Right lobe of liver (tissue), 6 donors: ENCODE results near the gene OPCML. TPM values are rescaled to one million over a fixed set of nuclear protein-coding genes. Genes with fewer than 3 reads are reported as not detected.

Experiments
- ATAC-seq, 4 donors: fragments of 200-7000 bp; cut with Tn5 transposase; one replicate each; pipeline ENCODE4 v1.9.1; 2020; ENCODE audit warnings: mild to moderate bottlenecking in 4 of 4, moderate library complexity in 4 of 4
- DNase-seq, 3 donors: peaks; one replicate each; pipeline ENCODE4 v3.0.0-alpha.2; 2020
- H3K27ac ChIP-seq, 3 donors: fragments of 200-600 bp; one replicate each; pipeline ENCODE4 v1.8.0; 2022
- H3K27me3 ChIP-seq, 2 donors: fragments of 200-600 bp; one replicate each; pipeline ENCODE4 v1.8.0; 2022
- H3K36me3 ChIP-seq, 4 donors: fragments of 200-600 bp; sonication (generic) in 1 of 4; one replicate each; pipeline versions ENCODE4 v1.5.1 to v1.8.0; 2017 to 2022; ENCODE audit warnings: control low read depth in 1 of 4
- H3K4me1 ChIP-seq, 4 donors: fragments of 200-600 bp; sonication (generic) in 1 of 4; one replicate each; pipeline versions ENCODE4 v1.5.1 to v1.8.0; 2017 to 2022; ENCODE audit warnings: control low read depth in 1 of 4
- H3K4me3 ChIP-seq, 3 donors: fragments of 200-600 bp; one replicate each; pipeline ENCODE4 v1.8.0; 2022
- H3K9me3 ChIP-seq, 4 donors: fragments of 200-600 bp; sonication (generic) in 1 of 4; one replicate each; pipeline versions ENCODE4 v1.5.1 to v1.8.0; 2017 to 2022; ENCODE audit warnings: control low read depth in 1 of 4
- CTCF ChIP-seq, 4 donors: fragments of 200-600 bp in 3 of 4; fragments of 450-650 bp in 1 of 4; IDR thresholded peaks; one replicate each; pipeline versions ENCODE4 v1.5.1 to v1.8.0; 2016 to 2022; ENCODE audit warnings: antibody characterized with exemption in 4 of 4, mild to moderate bottlenecking in 2 of 4
- POLR2A ChIP-seq: fragments of 450-650 bp; IDR thresholded peaks from one replicate; pipeline ENCODE4 v1.6.1; 2017; ENCODE audit warnings: antibody characterized with exemption, mild to moderate bottlenecking
- WGBS: methylation state at CpG from one replicate; pipeline ENCODE4 v1.1.6; 2018; ENCODE audit warnings: low coverage, low lambda C conversion rate; ENCODE audit not compliant: insufficient coverage; ENCODE audit errors: missing lambda C conversion rate; 5-methylcytosine and 5-hydroxymethylcytosine counted together
- intact Hi-C, 2 donors: fragments of 100-400 bp; cut with DNase I; formaldehyde crosslinking; loops; one replicate each; pipeline versions ENCODE4 v1.11.2 to v1.14.1; 2022
- total RNA-seq, 6 experiments: library from RNA; depleted of rRNA in 2 of 6; stranded (reverse); fragments of >200 nt in 2 of 6; fragmentation: NEBNext Ultra II Directional in 3 of 6; extraction: Animal tissue kit (Norgen Biotek cat#: 25700) in 3 of 6; gene quantifications; one replicate each; pipeline versions ENCODE4 v1.1.0 to v1.2.4, GENCODE V29; 2016 to 2023
- donor health status: DM: no; HTN: yes; CAD: no.
- donor health status: DM: no; HTN: no; CAD: no.
- donor health status: DM: no; HTN: no; CAD: no.
- donor health status: DM: no; HTN: yes; CAD: no.
- donor health status: DM: no; HTN: yes; CAD: no.

Gene OPCML
- total RNA-seq, 6 experiments from 2014 or later = 0.11 TPM; not detected in 5

- intact Hi-C loops = no loop called here
- no peak for ATAC-seq
Observed at GRCh38 chr11:132721526-132721925, 810.8 kb downstream of the OPCML start.

GRCh38 chr11:132719684-132720083 lies 812.6 kb downstream of the OPCML start:
- no peak overlapping the region for H3K27ac ChIP-seq
- DNase-seq = no peak
- intact Hi-C loops = no loop called here
- TF ChIP-seq CTCF (IDR thresholded peaks at IDR 0.05) = no peak
- no peak for TF ChIP-seq POLR2A
- no peaks in the 10 kb centered on the region for H3K9me3 ChIP-seq
- no peaks in the 10 kb centered on the region for H3K27me3 ChIP-seq
- WGBS = 62% methylated on average over 4 of the region's 4 CpGs
- no peak overlapping the region for H3K4me3 ChIP-seq
- H3K36me3 ChIP-seq = no peaks in the 10 kb centered on the region
- peaks cover 0 to 10% (median 0%) of the 10 kb centered on the region in 4 donors for H3K4me1 ChIP-seq
- ATAC-seq = no peak

More at GRCh38 chr11:132721526-132721925, 810.8 kb downstream of the OPCML start:
- no peaks in the 10 kb centered on the region for H3K9me3 ChIP-seq
- TF ChIP-seq POLR2A = no peak
- no peak for TF ChIP-seq CTCF (IDR thresholded peaks at IDR 0.05)
- H3K4me3 ChIP-seq = no peak overlapping the region
- WGBS = 64% methylated on average over 5 of the region's 5 CpGs
- H3K27ac ChIP-seq = no peak overlapping the region
- peaks cover 0 to 10% (median 0%) of the 10 kb centered on the region in 4 donors for H3K4me1 ChIP-seq
- no peaks in the 10 kb centered on the region for H3K36me3 ChIP-seq
- no peak for DNase-seq
- no peaks in the 10 kb centered on the region for H3K27me3 ChIP-seq

- no peak for TF ChIP-seq POLR2A
- TF ChIP-seq CTCF (IDR thresholded peaks at IDR 0.05) = no peak
- peak; percentile 10 to 31 (median 27) for ATAC-seq
- intact Hi-C loops = no loop called here
- peak in 1 of 3 donors; percentile 26 for DNase-seq
- Histone ChIP-seq H3K9me3 (no peaks in the 10 kb centered on the region), H3K27me3 (no peaks in the 10 kb centered on the region), H3K27ac (no peak overlapping the region), H3K4me3 (no peak overlapping the region), H3K36me3 (no peaks in the 10 kb centered on the region), H3K4me1 (peaks cover 0 to 10% (median 0%) of the 10 kb centered on the region in 4 donors)
- WGBS = 64% methylated on average over 16 of the region's 27 CpGs
Observed at GRCh38 chr11:132718711-132719671, 813.3 kb downstream of the OPCML start.

GRCh38 chr11:132717824-132718223 lies 814.5 kb downstream of the OPCML start:
- no peak for DNase-seq
- intact Hi-C loops = no loop called here
- ATAC-seq = no peak
- TF ChIP-seq POLR2A (no peak), CTCF (IDR thresholded peaks at IDR 0.05) (no peak)
- no peak overlapping the region for H3K4me3 ChIP-seq
- 70% methylated on average over 5 of the region's 8 CpGs for WGBS
- H3K27ac ChIP-seq = no peak overlapping the region
- no peaks in the 10 kb centered on the region for H3K36me3 ChIP-seq
- peaks cover 0 to 6% (median 0%) of the 10 kb centered on the region in 4 donors for H3K4me1 ChIP-seq
- H3K27me3 ChIP-seq = no peaks in the 10 kb centered on the region
- H3K9me3 ChIP-seq = no peaks in the 10 kb centered on the region
